GM19468 (cell line): ENCODE results near the gene COG7.
"Not testable (repeated sequence)": the region's sequence is repeated elsewhere in the genome, so short reads cannot be mapped to it uniquely, and the experiment has no call there.

Experiments
- ATAC-seq: cut with Tn5 transposase; IDR thresholded peaks from one replicate; pipeline ENCODE4 v1.9.1; 2021; ENCODE audit warnings: mild to moderate bottlenecking, moderate library complexity, moderate number of reproducible peaks; ENCODE audit not compliant: unreplicated experiment; ENCODE audit errors: extremely low read depth

The COG7 gene

DNA sequence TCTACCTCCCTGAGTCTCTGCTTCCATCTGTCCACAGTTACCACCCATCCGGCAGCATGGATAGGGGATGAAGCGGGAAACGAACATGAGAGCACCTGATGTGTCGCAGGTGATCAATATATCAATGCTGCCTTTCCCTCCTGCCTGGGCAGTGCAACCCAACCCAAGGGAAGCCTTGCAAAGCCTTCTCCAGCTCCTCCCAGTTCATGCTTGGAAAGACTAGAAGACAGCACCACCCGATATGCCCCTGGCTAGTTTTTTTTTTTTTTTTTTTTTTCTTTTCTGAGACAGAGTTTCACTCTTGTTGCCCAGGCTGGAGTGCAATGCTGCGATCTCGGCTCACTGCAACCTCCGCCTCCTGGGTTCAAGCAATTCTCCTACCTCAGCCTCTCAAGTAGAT is 63.1 kb downstream of the COG7 start:
- not testable (repeated sequence) for ATAC-seq

- no peak for ATAC-seq
Observed at GRCh38 chr16:23389201-23389600, 63.8 kb downstream of the COG7 start.

DNA sequence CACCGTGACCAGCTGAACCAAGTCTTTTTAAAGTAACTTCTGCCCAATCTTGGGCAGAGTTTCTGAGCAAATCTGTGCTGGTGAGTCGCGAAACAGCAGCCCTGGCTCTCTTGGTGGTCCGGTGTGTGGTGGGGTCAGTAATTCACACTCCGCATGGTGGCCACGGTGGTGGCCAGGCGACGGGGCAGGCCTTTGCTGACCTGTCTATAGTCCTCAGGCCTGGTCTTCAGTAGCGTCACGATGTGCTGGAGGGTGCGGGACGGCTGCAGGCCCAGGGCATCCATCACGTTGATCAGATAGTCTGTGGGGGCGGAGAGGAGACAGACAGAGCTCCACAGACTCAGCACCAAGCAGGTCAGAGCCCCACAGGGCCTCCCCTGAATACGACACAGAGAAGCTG is 64.2 kb downstream of the COG7 start:
- ATAC-seq = no peak

DNA sequence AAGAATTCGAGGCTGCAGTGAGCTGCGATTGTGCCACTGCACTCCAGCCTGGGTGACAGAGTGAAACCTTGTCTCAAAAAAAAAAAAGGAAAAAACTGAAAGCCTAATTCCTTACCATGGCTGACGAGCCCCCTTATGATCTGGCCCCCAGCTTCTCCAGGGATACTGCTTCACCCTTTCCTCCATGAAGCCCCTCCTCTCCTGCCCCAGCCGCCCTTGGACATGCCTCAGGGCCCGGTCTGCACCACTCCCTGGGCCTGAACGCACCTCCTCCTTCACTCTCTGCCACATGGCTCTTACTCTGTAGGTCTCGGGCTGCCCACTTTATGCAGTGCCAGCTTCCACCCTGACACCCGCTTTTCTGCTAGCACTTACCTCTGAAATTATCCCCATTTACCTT is 65.3 kb downstream of the COG7 start:
- ATAC-seq = no peak

DNA sequence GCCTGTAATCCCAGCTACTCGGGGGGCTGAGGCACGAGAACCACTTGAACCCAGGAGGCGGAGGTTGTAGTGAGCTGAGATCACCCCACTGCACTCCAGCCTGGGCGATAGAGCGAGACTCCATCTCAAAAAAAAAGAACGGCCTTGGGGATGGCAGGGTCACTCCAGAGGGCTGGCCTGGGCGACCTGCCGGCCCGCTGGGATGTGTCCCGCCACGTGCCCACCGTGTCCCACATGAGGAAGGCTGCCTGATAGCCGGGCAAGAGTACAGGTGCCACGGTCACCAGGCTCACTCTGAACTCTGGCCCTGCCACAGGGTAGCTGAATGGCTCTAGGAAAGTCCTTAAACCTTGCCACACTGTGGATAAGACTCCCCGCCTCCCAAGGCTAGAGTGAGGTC is 67.5 kb downstream of the COG7 start:
- no peak for ATAC-seq

GRCh38 chr16:23384878-23385277 is 68.1 kb downstream of the COG7 start:
- no peak for ATAC-seq

DNA sequence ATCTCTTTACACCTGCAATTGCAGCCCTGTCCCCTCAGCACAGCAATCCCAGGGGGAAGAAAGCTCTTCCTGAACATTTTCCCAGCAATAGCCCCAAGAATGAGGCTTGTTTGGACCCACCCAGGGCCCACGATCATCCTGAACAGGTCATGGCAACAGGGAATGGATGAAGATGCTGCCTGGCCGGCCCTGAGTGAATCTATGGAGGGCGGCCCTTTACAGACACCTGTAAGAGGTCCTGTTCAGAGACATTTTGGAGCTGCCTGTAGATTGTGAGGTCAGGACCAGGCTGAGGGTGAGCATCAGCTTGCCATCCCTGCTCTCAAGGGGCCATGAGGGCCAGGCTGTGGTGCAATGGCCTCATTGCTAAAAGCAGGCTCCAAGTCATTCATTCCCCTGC is 69.1 kb downstream of the COG7 start:
- no peak for ATAC-seq

GRCh38 chr16:23382279-23382678 is 70.7 kb downstream of the COG7 start:
- no peak for ATAC-seq

DNA sequence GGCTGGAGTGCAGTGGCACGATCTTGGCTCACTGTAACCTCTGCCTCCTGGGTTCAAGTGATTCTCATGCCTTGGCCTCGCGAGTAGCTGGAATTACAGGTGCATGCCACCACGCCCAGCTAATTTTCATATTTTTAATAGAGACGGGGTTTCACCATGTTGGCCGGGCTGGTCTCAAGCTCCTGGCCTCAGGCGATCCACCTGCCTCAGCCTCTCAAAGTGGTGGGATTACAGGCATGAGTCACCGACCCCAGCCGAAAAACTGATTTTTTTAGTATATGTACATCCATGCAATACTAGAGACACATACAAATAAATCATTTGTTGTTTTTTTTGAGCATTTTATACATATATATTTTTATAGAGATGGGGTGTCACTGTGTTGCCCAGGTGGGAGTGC is 71.3 kb downstream of the COG7 start:
- ATAC-seq = not testable (repeated sequence)

- no peak for ATAC-seq
Observed at GRCh38 chr16:23380501-23380951, 72.5 kb downstream of the COG7 start.

- no peak for ATAC-seq
Observed at GRCh38 chr16:23379707-23380106, 73.3 kb downstream of the COG7 start.

DNA sequence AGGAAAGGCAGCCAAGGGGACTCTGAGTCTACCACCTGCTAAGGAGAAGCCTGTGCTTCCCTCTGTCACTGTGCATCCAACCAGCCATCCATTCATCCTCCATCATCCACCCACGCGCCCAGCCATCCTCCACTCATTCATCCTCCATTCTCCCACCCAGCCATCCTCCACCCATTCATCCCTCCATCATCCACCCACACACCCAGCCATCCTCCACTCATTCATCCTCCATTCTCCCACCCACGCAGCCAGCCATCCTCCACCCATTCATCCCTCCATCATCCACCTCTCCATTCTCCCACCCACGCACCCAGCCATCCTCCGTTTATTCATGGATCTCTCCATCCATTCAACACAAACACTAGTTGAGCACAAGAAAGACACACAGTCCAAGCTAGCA is 74.1 kb downstream of the COG7 start:
- ATAC-seq = no peak

- no peak for ATAC-seq
Observed at GRCh38 chr16:23378256-23378655, 74.7 kb downstream of the COG7 start.

GRCh38 chr16:23377071-23377931 is 75.7 kb downstream of the COG7 start:
- no peak for ATAC-seq

GRCh38 chr16:23375643-23376042 is 77.3 kb downstream of the COG7 start:
- ATAC-seq = no peak

GRCh38 chr16:23374721-23375510 is 78.1 kb downstream of the COG7 start:
- no peak for ATAC-seq

GRCh38 chr16:23373436-23374219 is 79.4 kb downstream of the COG7 start:
- ATAC-seq = no peak

GRCh38 chr16:23371368-23371767 is 81.6 kb downstream of the COG7 start:
- no peak for ATAC-seq

DNA sequence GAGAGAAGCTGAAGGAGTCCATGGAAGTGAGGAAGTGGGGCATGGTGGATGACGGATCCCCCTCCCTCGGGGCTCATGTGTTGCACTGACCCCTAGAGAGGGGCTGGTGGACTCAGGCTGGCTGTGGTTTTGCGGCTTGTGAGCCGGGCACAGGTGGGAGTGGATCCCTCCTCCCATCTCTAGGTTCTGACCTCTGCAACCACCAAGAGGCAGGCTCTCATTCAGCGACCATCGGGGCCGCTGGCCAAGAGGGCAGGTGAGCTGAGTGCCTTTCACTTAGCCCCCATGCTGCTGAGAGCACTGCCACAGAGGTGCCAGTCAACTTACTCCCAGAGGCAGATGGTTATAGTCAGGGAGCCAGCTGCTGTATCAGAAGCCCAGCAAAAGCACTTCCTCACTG is 83.6 kb downstream of the COG7 start:
- no peak for ATAC-seq

GRCh38 chr16:23368469-23368868 is 84.5 kb downstream of the COG7 start:
- no peak for ATAC-seq

DNA sequence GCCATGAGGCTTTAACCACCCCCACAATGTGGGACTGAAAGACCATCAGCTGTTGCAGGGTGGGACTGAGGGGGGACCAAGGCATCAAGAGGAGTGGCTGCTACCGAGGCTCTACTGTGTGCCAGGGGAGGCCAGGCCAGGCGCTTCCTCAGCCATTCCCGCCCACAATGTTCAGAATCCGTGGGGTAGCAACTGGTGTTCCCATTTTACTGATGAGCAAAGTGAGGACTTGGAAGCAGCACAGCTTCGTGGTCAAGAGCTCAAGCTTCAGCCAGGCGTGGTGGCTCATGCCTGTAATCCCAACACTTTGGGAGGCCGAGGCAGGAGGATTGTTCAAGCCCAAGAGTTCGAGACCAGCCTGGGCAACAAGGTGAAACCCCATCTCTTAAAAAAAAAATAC is 85.0 kb downstream of the COG7 start:
- ATAC-seq = no peak
